ENCODE measurements around the gene LPP. TPM values are rescaled to one million over a fixed set of nuclear protein-coding genes. Genes with fewer than 3 reads are reported as not detected.

Gene LPP
- total and polyA plus RNA-seq, 10 of the 15 experiments (the other 5 are each of a cell fraction or from before 2014, with no cell fraction given): under 0.01 to 0.62 (median 0.03) TPM

GRCh38 chr3:188889054-188889491 is 735.1 kb downstream of the LPP start:
- CTCF ChIA-PET: interaction anchor here (0.6 kb wide), 1 partner anchor 10 kb away, joined by 3 read pairs; no protein-coding TSS in a partner anchor
- FAIRE-seq: no peak

GRCh38 chr3:188890572-188891270 is 736.8 kb downstream of the LPP start:
- Histone ChIP-seq H3K4me3 (no peak overlapping the region), H3K4me1 (ENCODE audit: control insufficient read depth, insufficient read depth, low read length) (no peaks in the 10 kb centered on the region), H3K79me2 (ENCODE audit: control insufficient read depth, insufficient read depth, low read length) (no peaks in the 10 kb centered on the region), H3K27ac (ENCODE audit: control insufficient read depth, insufficient read depth) (no peak overlapping the region), H3K4me2 (ENCODE audit: control insufficient read depth, insufficient read depth) (no peak overlapping the region), H3K36me3 (ENCODE audit: control insufficient read depth in 2 of 2, insufficient read depth in 2 of 2, low read length in 1 of 2) (no peaks in the 10 kb centered on the region), H3K9me3 (replicated peaks; ENCODE audit: control insufficient read depth, insufficient read depth, low read length) (no peaks in the 10 kb centered on the region), H4K20me1 (ENCODE audit: control insufficient read depth, insufficient read depth) (no peaks in the 10 kb centered on the region), H3K9ac (ENCODE audit: control insufficient read depth, insufficient read depth, low read length) (no peak overlapping the region), H2AFZ (ENCODE audit: control insufficient read depth, low read depth, low read length) (no peak overlapping the region), H3K27me3 (replicated peaks in 1 of 2; ENCODE audit: control insufficient read depth in 2 of 2, insufficient read depth in 2 of 2, low read length in 1 of 2) (no peaks in the 10 kb centered on the region; a peak in 1 of 4 replicates)
- no peak for ATAC-seq
- WGBS (ENCODE audit: insufficient coverage, insufficient replicate concordance, low lambda C conversion rate, missing lambda C conversion rate): 38% methylated on average over 2 of the region's 2 CpGs
- RAD21 ChIA-PET (ENCODE audit: unreplicated experiment): no interaction called here
- DNase-seq (ENCODE audit: low read depth, low spot score): no peak
- SMC1A ChIA-PET (ENCODE audit: uncharacterized antibody, unreplicated experiment): no interaction called here
- no peak for FAIRE-seq
- TF ChIP-seq SUZ12 (IDR thresholded peaks at IDR 0.05; ENCODE audit: unreplicated experiment) (no peak), POLR2AphosphoS5 (IDR thresholded peaks at IDR 0.05; ENCODE audit: low read length) (no peak), NFYB (IDR thresholded peaks at IDR 0.05; ENCODE audit: insufficient read depth, low read depth, low read length) (no peak), JUND (IDR thresholded peaks at IDR 0.05; ENCODE audit: low read depth, low read length) (no peak), PML (IDR thresholded peaks at IDR 0.05; ENCODE audit: low read length) (no peak)
- CTCF ChIA-PET: no interaction called here
- intact Hi-C loops (cut with micrococcal nuclease; ENCODE audit: unreplicated experiment): no loop called here
- POLR2A ChIA-PET: no interaction called here
- in situ Hi-C loops (cut with MboI): no loop called here
- BruUV-seq (replicated peaks): no TSS peak

More at GRCh38 chr3:188889054-188889491, 735.1 kb downstream of the LPP start:
- DNase-seq (ENCODE audit: low read depth, low spot score): no peak
- no peaks in the 10 kb centered on the region for H3K4me1 ChIP-seq (ENCODE audit: control insufficient read depth, insufficient read depth, low read length)
- BruUV-seq (replicated peaks): no TSS peak
- RAD21 ChIA-PET (ENCODE audit: unreplicated experiment): no interaction called here
- H3K27ac ChIP-seq (ENCODE audit: control insufficient read depth, insufficient read depth): no peak overlapping the region
- no peaks in the 10 kb centered on the region; a peak in 1 of 4 replicates for H3K27me3 ChIP-seq (replicated peaks in 1 of 2; ENCODE audit: control insufficient read depth in 2 of 2, insufficient read depth in 2 of 2, low read length in 1 of 2)
- H2AFZ ChIP-seq (ENCODE audit: control insufficient read depth, low read depth, low read length): no peak overlapping the region
- no peak overlapping the region for H3K4me2 ChIP-seq (ENCODE audit: control insufficient read depth, insufficient read depth)
- no peaks in the 10 kb centered on the region for H4K20me1 ChIP-seq (ENCODE audit: control insufficient read depth, insufficient read depth)
- H3K9ac ChIP-seq (ENCODE audit: control insufficient read depth, insufficient read depth, low read length): no peak overlapping the region
- SMC1A ChIA-PET (ENCODE audit: uncharacterized antibody, unreplicated experiment): no interaction called here
- no peaks in the 10 kb centered on the region for H3K79me2 ChIP-seq (ENCODE audit: control insufficient read depth, insufficient read depth, low read length)
- 15% methylated on average over 4 of the region's 4 CpGs for WGBS (ENCODE audit: insufficient coverage, insufficient replicate concordance, low lambda C conversion rate, missing lambda C conversion rate)
- TF ChIP-seq ELK1 (IDR thresholded peaks at IDR 0.05; ENCODE audit: low read depth, low read length): no peak
- H3K36me3 ChIP-seq (ENCODE audit: control insufficient read depth in 2 of 2, insufficient read depth in 2 of 2, low read length in 1 of 2): no peaks in the 10 kb centered on the region
- POLR2A ChIA-PET: no interaction called here
- intact Hi-C loops (cut with micrococcal nuclease; ENCODE audit: unreplicated experiment): no loop called here
- no peaks in the 10 kb centered on the region for H3K9me3 ChIP-seq (replicated peaks; ENCODE audit: control insufficient read depth, insufficient read depth, low read length)
- ATAC-seq: no peak
- H3K4me3 ChIP-seq: no peak overlapping the region
- in situ Hi-C loops (cut with MboI): no loop called here

Data from GM12878 (cell line).